WTC11 (cell line): ENCODE data around the gene ADAMTS8. TPM values are rescaled to one million over a fixed set of nuclear protein-coding genes. Genes with fewer than 3 reads are reported as not detected.

Experiments used
- ATAC-seq: fragments of 200-7000 bp; cut with Tn5 transposase; 2 replicates; pipeline ENCODE4 v1.10.0; 2021; ENCODE audit warnings: mild to moderate bottlenecking, moderate library complexity
- CTCF ChIA-PET: fragments of 300-600 bp; sonication (Branson Sonifier 250); formaldehyde crosslinking; loops from one replicate; lab custom pipeline; 2021; ENCODE audit warnings: antibody characterized with exemption; lab: Charles Lee
- POLR2A ChIA-PET: fragments of 350-600 bp; sonication (Branson Sonifier 250); formaldehyde crosslinking; loops from one replicate; lab custom pipeline; 2021; ENCODE audit warnings: antibody characterized with exemption; lab: Charles Lee
- DNase-seq: peaks from one replicate; pipeline ENCODE4 v3.0.0; 2021; ENCODE audit warnings: low spot score
- H3K27ac Mint-ChIP-seq: 2 replicates; pipeline ENCODE4 v1.8.0; 2021; ENCODE audit warnings: mixed read lengths
- H3K27me3 Mint-ChIP-seq: 2 replicates; pipeline ENCODE4 v1.8.0; 2021; ENCODE audit warnings: low read depth, mild to moderate bottlenecking, moderate library complexity, mixed read lengths
- H3K36me3 Mint-ChIP-seq: 2 replicates; pipeline ENCODE4 v1.8.0; 2021; ENCODE audit warnings: mixed read lengths
- H3K4me1 Mint-ChIP-seq: 2 replicates; pipeline ENCODE4 v1.8.0; 2022; ENCODE audit warnings: mixed read lengths
- H3K4me3 Mint-ChIP-seq: 2 replicates; pipeline ENCODE4 v1.8.0; 2021; ENCODE audit warnings: mild to moderate bottlenecking, moderate library complexity, mixed read lengths
- H3K9me3 Mint-ChIP-seq: 2 replicates; pipeline ENCODE4 v1.8.0; 2021; ENCODE audit warnings: mixed read lengths
- AFF4 ChIP-seq: sonication (generic); formaldehyde crosslinking; IDR thresholded peaks from 2 replicates; pipeline ENCODE4 v1.8.1; 2023; ENCODE audit warnings: mild to moderate bottlenecking, missing genetic modification reagents, borderline replicate concordance
- GABPB1 ChIP-seq: sonication (generic); formaldehyde crosslinking; IDR thresholded peaks from 2 replicates; pipeline ENCODE4 v1.8.1; 2023; ENCODE audit warnings: mild to moderate bottlenecking, missing genetic modification reagents
- IRF2 ChIP-seq: sonication (generic); formaldehyde crosslinking; IDR thresholded peaks from 2 replicates; pipeline ENCODE4 v1.8.0; 2022; ENCODE audit warnings: low read depth, missing genetic modification reagents, borderline replicate concordance
- JAZF1 ChIP-seq: fragments of 250-450 bp; sonication (Bioruptor Pico); IDR thresholded peaks from 2 replicates; pipeline ENCODE4 v1.9.0; 2021; ENCODE audit warnings: moderate library complexity, mild to moderate bottlenecking, inconsistent platforms
- KAT7 ChIP-seq: sonication (generic); formaldehyde crosslinking; IDR thresholded peaks from 2 replicates; pipeline ENCODE4 v1.8.1; 2023; ENCODE audit warnings: missing genetic modification reagents, mild to moderate bottlenecking, borderline replicate concordance
- PRRX2 ChIP-seq: fragments of 250-450 bp; sonication (Bioruptor Pico); IDR thresholded peaks from 2 replicates; pipeline ENCODE4 v1.8.0; 2021; ENCODE audit warnings: mild to moderate bottlenecking
- USF2 ChIP-seq: sonication (generic); formaldehyde crosslinking; IDR thresholded peaks from 2 replicates; pipeline ENCODE4 v1.8.1; 2023; ENCODE audit warnings: mild to moderate bottlenecking, missing genetic modification reagents, moderate library complexity
- ZNF138 ChIP-seq: sonication (generic); formaldehyde crosslinking; conservative IDR thresholded peaks from 2 replicates; pipeline ENCODE4 v1.8.1; 2022; ENCODE audit warnings: mild to moderate bottlenecking, moderate library complexity, missing genetic modification reagents
- ZNF281 ChIP-seq: sonication (generic); formaldehyde crosslinking; IDR thresholded peaks from 2 replicates; pipeline ENCODE4 v1.8.0; 2023; ENCODE audit warnings: mild to moderate bottlenecking, missing genetic modification reagents
- ZNF317 ChIP-seq: sonication (generic); formaldehyde crosslinking; IDR thresholded peaks from 2 replicates; pipeline ENCODE4 v1.8.1; 2023; ENCODE audit warnings: low read depth, mild to moderate bottlenecking, moderate library complexity, missing genetic modification reagents, borderline replicate concordance
- ZNF425 ChIP-seq: fragments of 250-450 bp; sonication (Bioruptor Pico); conservative IDR thresholded peaks from 2 replicates; pipeline ENCODE4 v1.9.0; 2021; ENCODE audit warnings: mild to moderate bottlenecking
- total RNA-seq: library from RNA; stranded (reverse); gene quantifications from 3 replicates; pipeline ENCODE4 v1.2.3, GENCODE V29; 2021
- TF ChIP-seq, protein P1 (sequence below): fragments of 250-450 bp; sonication (Bioruptor Pico); IDR thresholded peaks from 2 replicates; pipeline ENCODE4 v1.8.0; 2021; ENCODE audit warnings: mild to moderate bottlenecking
- TF ChIP-seq, protein P2 (sequence below): sonication (generic); formaldehyde crosslinking; IDR thresholded peaks from 2 replicates; pipeline ENCODE4 v1.8.0; 2023; ENCODE audit warnings: missing genetic modification reagents, mild to moderate bottlenecking, borderline replicate concordance
- TF ChIP-seq, protein P3 (sequence below): sonication (generic); formaldehyde crosslinking; IDR thresholded peaks from 2 replicates; pipeline ENCODE4 v1.8.1; 2022; ENCODE audit warnings: low read depth, missing genetic modification reagents, borderline replicate concordance
- TF ChIP-seq, protein P4 (sequence below): sonication (generic); formaldehyde crosslinking; IDR thresholded peaks from 2 replicates; pipeline ENCODE4 v1.8.1; 2022; ENCODE audit warnings: missing genetic modification reagents, borderline replicate concordance

The ADAMTS8 gene
- total RNA-seq, 1 experiment from 2014 or later = 9.9 TPM

GRCh38 chr11:130422251-130422995 is 6.0 kb downstream of the ADAMTS8 start (continued):
- TF ChIP-seq, protein P1, sequence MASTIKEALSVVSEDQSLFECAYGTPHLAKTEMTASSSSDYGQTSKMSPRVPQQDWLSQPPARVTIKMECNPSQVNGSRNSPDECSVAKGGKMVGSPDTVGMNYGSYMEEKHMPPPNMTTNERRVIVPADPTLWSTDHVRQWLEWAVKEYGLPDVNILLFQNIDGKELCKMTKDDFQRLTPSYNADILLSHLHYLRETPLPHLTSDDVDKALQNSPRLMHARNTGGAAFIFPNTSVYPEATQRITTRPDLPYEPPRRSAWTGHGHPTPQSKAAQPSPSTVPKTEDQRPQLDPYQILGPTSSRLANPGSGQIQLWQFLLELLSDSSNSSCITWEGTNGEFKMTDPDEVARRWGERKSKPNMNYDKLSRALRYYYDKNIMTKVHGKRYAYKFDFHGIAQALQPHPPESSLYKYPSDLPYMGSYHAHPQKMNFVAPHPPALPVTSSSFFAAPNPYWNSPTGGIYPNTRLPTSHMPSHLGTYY (CRISPR knock-in tag) = no peak
- TF ChIP-seq, protein P2, sequence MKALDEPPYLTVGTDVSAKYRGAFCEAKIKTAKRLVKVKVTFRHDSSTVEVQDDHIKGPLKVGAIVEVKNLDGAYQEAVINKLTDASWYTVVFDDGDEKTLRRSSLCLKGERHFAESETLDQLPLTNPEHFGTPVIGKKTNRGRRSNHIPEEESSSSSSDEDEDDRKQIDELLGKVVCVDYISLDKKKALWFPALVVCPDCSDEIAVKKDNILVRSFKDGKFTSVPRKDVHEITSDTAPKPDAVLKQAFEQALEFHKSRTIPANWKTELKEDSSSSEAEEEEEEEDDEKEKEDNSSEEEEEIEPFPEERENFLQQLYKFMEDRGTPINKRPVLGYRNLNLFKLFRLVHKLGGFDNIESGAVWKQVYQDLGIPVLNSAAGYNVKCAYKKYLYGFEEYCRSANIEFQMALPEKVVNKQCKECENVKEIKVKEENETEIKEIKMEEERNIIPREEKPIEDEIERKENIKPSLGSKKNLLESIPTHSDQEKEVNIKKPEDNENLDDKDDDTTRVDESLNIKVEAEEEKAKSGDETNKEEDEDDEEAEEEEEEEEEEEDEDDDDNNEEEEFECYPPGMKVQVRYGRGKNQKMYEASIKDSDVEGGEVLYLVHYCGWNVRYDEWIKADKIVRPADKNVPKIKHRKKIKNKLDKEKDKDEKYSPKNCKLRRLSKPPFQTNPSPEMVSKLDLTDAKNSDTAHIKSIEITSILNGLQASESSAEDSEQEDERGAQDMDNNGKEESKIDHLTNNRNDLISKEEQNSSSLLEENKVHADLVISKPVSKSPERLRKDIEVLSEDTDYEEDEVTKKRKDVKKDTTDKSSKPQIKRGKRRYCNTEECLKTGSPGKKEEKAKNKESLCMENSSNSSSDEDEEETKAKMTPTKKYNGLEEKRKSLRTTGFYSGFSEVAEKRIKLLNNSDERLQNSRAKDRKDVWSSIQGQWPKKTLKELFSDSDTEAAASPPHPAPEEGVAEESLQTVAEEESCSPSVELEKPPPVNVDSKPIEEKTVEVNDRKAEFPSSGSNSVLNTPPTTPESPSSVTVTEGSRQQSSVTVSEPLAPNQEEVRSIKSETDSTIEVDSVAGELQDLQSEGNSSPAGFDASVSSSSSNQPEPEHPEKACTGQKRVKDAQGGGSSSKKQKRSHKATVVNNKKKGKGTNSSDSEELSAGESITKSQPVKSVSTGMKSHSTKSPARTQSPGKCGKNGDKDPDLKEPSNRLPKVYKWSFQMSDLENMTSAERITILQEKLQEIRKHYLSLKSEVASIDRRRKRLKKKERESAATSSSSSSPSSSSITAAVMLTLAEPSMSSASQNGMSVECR = no peak
- no peak for TF ChIP-seq JAZF1 (CRISPR knock-in tag)

GRCh38 chr11:130421697-130422096 is 6.7 kb downstream of the ADAMTS8 start:
- H3K9me3 Mint-ChIP-seq = peaks cover 3% of the 10 kb centered on the region; the same call in 1 of the 2 replicates
- peaks cover 12% of the 10 kb centered on the region for H3K27me3 Mint-ChIP-seq
- peaks cover 19% of the 10 kb centered on the region for H3K4me1 Mint-ChIP-seq
- DNase-seq (no peak), ATAC-seq (no peak)
- H3K4me3 Mint-ChIP-seq = no peak overlapping the region
- CTCF ChIA-PET = no interaction called here
- H3K36me3 Mint-ChIP-seq = peaks cover 5% of the 10 kb centered on the region
- POLR2A ChIA-PET = no interaction called here
- no peak overlapping the region for H3K27ac Mint-ChIP-seq
- TF ChIP-seq AFF4 (CRISPR knock-in tag) (no peak), ZNF425 (no peak), GABPB1 (CRISPR knock-in tag) (no peak), ZNF317 (CRISPR knock-in tag) (no peak), KAT7 (CRISPR knock-in tag) (no peak), ZNF281 (CRISPR knock-in tag) (no peak), IRF2 (CRISPR knock-in tag) (no peak), ZNF138 (CRISPR knock-in tag) (no peak), PRRX2 (CRISPR knock-in tag) (no peak), USF2 (CRISPR knock-in tag) (no peak)
- TF ChIP-seq, protein P3, sequence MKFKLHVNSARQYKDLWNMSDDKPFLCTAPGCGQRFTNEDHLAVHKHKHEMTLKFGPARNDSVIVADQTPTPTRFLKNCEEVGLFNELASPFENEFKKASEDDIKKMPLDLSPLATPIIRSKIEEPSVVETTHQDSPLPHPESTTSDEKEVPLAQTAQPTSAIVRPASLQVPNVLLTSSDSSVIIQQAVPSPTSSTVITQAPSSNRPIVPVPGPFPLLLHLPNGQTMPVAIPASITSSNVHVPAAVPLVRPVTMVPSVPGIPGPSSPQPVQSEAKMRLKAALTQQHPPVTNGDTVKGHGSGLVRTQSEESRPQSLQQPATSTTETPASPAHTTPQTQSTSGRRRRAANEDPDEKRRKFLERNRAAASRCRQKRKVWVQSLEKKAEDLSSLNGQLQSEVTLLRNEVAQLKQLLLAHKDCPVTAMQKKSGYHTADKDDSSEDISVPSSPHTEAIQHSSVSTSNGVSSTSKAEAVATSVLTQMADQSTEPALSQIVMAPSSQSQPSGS (CRISPR knock-in tag) = no peak
- TF ChIP-seq, protein P4, sequence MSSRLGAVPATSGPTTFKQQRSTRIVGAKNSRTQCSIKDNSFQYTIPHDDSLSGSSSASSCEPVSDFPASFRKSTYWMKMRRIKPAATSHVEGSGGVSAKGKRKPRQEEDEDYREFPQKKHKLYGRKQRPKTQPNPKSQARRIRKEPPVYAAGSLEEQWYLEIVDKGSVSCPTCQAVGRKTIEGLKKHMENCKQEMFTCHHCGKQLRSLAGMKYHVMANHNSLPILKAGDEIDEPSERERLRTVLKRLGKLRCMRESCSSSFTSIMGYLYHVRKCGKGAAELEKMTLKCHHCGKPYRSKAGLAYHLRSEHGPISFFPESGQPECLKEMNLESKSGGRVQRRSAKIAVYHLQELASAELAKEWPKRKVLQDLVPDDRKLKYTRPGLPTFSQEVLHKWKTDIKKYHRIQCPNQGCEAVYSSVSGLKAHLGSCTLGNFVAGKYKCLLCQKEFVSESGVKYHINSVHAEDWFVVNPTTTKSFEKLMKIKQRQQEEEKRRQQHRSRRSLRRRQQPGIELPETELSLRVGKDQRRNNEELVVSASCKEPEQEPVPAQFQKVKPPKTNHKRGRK (CRISPR knock-in tag) = no peak
